ENCODE data around the gene PLXNC1.

Gene PLXNC1

DNA sequence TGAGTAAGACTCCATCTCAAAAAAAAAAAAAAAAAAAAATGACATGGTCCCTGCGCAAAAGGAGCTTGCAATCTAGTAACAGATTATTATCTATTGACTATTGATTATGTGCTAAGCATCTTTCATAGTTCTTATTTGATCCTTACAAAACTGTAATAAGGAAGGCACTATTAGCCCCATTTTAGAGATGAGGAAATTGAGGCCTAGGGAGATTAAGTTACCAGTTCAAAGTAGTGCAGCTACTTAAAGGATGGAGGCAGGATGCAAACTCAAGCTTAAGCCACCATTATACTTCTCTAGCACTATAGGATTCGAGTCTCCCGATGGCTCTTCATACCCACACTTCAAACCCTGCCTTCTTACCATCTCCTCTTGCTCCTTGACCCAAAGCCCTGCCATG is 31.3 kb downstream of the PLXNC1 start:
- DNase-seq: no peak
- Histone ChIP-seq H3K27me3 (ENCODE audit: insufficient read depth, low read depth, severe bottlenecking) (no peaks in the 10 kb centered on the region), H3K4me3 (ENCODE audit: low read depth, low read length) (no peak overlapping the region), H3K27ac (no peak overlapping the region), H3K9me3 (ENCODE audit: severe bottlenecking) (no peaks in the 10 kb centered on the region), H3K36me3 (no peaks in the 10 kb centered on the region)
- TF ChIP-seq, protein P1, sequence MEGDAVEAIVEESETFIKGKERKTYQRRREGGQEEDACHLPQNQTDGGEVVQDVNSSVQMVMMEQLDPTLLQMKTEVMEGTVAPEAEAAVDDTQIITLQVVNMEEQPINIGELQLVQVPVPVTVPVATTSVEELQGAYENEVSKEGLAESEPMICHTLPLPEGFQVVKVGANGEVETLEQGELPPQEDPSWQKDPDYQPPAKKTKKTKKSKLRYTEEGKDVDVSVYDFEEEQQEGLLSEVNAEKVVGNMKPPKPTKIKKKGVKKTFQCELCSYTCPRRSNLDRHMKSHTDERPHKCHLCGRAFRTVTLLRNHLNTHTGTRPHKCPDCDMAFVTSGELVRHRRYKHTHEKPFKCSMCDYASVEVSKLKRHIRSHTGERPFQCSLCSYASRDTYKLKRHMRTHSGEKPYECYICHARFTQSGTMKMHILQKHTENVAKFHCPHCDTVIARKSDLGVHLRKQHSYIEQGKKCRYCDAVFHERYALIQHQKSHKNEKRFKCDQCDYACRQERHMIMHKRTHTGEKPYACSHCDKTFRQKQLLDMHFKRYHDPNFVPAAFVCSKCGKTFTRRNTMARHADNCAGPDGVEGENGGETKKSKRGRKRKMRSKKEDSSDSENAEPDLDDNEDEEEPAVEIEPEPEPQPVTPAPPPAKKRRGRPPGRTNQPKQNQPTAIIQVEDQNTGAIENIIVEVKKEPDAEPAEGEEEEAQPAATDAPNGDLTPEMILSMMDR (IDR thresholded peaks at IDR 0.05; ENCODE audit: low read depth, low read length): no peak

DNA sequence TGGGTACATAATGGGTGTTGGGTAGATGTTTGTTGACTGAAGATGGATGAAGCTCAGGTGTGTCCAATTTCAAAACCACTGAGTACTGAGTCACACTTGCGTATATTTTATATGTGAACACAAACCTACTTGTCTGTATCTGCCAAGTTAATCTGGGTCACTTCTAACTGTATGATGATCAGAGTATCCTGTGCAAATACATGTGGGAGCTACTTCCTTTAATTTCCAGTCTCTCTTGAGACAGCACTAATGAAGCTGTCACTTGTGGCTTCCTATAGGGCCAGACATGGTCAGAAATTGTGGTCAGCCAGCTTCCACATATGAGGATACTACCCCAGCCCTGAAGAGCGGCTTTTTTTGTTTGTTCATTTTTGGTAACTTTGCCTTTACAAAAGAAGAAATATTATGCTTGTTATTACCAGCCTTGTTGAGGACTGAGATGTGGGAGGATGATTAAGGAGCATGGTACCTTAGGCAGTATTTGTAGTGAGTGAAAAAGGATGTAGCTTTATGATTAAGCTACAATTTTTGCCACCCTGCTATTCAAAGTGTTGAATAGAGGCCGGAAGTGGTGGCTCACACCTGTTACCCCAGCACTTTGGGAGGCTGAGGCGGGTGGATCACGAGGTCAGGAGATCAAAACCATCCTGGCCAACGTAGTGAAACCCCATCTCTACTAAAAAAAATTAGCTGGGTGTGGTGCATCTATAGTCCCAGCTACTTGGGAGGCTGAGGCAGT is 32.4 kb downstream of the PLXNC1 start:
- H3K4me3 ChIP-seq (ENCODE audit: low read depth, low read length): no peak overlapping the region
- no peak overlapping the region for H3K27ac ChIP-seq
- DNase-seq: no peak
- H3K9me3 ChIP-seq (ENCODE audit: severe bottlenecking): no peaks in the 10 kb centered on the region
- TF ChIP-seq, protein P1 (IDR thresholded peaks at IDR 0.05; ENCODE audit: low read depth, low read length): no peak
- H3K27me3 ChIP-seq (ENCODE audit: insufficient read depth, low read depth, severe bottlenecking): no peaks in the 10 kb centered on the region
- H3K36me3 ChIP-seq: no peaks in the 10 kb centered on the region

DNA sequence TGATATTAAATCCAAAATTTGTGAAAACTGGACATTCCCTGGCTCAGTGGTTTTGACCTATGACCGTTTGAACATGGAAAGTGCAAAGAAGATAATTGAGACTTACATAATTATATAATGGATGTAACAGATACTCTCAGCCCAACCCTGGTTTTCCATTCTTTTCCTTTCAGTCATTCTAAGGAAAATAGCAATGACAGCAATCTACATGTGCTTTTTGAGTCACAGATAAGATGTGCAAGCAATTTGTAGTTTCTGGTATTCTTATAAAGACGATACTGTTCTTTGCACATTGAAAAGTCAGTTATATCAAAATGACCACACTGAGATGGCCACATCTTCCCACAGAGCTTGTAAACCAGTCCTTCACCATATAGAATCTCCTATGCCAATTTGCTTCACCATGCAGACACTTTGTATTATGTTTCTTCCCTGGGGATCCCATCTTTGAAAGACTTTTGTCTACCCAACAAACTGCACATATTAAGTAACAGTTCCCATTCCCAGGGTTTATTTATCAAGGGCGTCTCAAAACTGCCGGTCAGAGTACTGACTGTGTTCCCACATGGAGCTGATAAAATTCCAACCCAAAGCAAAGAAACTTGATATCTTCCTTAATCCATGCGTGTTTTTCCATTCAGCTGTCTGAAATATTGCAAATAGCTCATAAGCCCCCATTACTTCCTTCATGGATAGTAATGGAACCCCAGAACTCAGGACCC is 34.8 kb downstream of the PLXNC1 start:
- TF ChIP-seq, protein P1 (IDR thresholded peaks at IDR 0.05; ENCODE audit: low read depth, low read length): no peak
- H3K4me3 ChIP-seq (ENCODE audit: low read depth, low read length): no peak overlapping the region

DNA sequence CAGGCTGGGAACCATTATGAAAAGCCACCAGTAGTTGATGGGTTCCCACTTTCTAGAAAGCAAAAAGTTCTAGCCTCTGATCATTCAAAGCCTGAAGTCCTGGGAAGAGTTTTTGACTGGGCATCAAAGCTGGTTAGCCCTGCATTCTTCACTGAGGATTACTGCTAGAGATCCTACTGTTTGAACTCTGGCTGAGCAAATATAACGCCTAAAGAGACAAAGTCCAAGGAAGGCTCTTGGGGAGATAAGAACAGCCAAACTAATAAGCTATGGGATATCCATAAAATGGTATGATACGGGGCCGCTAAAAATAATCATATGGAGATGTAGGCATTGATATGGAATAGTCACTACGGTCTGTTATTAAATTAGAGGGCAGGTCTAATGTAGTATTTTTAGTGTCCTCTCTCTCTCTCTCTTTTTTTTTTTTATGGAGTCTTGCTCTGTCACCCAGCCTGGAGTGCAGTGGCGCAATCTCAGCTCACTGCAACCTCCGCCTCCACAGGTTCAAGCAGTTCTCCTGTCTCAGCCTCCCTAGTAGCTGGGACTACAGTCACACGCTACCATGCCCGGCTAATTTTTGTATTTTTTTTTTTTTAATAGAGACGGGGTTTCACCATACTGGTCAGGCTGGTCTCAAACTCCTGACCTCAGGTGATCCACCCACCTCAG is 35.5 kb downstream of the PLXNC1 start:
- TF ChIP-seq, protein P1 (IDR thresholded peaks at IDR 0.05; ENCODE audit: low read depth, low read length): no peak
- Histone ChIP-seq H3K27me3 (ENCODE audit: insufficient read depth, low read depth, severe bottlenecking) (no peaks in the 10 kb centered on the region), H3K27ac (no peak overlapping the region), H3K4me3 (ENCODE audit: low read depth, low read length) (no peak overlapping the region), H3K9me3 (ENCODE audit: severe bottlenecking) (no peaks in the 10 kb centered on the region), H3K36me3 (no peaks in the 10 kb centered on the region)
- DNase-seq: no peak

More for the DNA sequence above, 34.8 kb downstream of the PLXNC1 start:
- Histone ChIP-seq H3K36me3 (no peaks in the 10 kb centered on the region), H3K27me3 (ENCODE audit: insufficient read depth, low read depth, severe bottlenecking) (no peaks in the 10 kb centered on the region), H3K27ac (no peak overlapping the region), H3K9me3 (ENCODE audit: severe bottlenecking) (no peaks in the 10 kb centered on the region)
- no peak for DNase-seq

DNA sequence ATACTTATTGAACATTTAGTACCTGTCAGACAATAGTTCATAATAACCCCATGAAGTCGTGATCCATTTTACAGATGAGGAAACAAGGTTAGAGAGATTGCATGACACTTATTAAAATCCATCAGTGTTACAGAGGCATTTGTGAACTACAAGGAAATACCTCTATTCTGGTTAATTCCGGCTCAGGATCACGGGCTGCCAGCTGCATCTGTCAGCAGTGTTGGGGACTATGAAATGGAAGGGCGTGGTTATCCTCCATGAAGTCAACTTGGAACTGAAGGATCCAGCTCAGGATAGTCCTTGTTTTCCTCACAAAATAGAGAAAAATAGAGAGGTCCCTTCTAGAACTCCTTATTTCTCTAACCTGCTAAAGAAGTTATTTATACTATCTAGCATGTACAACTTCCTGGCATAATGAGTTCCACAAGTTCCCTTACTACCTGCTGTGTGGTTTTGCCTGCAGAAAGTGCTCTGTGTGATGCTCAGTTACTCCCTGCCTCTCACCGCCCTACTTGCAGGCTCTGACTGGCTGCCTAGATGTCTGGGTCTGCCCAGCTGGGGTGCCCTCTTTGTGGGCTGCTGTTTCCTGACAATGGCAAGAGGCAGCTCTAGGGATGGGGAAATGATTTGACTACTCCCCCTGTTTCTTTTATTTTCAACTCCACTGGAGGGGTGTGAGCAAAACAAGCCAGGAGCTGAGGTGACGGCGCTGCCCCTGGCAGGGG is 36.8 kb downstream of the PLXNC1 start:
- no peak overlapping the region for H3K27ac ChIP-seq
- DNase-seq: no peak
- no peak overlapping the region for H3K4me3 ChIP-seq (ENCODE audit: low read depth, low read length)
- TF ChIP-seq, protein P1 (IDR thresholded peaks at IDR 0.05; ENCODE audit: low read depth, low read length): no peak
- no peaks in the 10 kb centered on the region for H3K9me3 ChIP-seq (ENCODE audit: severe bottlenecking)
- H3K36me3 ChIP-seq: no peaks in the 10 kb centered on the region
- no peaks in the 10 kb centered on the region for H3K27me3 ChIP-seq (ENCODE audit: insufficient read depth, low read depth, severe bottlenecking)

Measured in WERI-Rb-1 (cell line).